Vagina (tissue), 2 donors: ENCODE data around the gene NRG2. TPM values are rescaled to one million over a fixed set of nuclear protein-coding genes. Genes with fewer than 3 reads are reported as not detected.

Source experiments
- DNase-seq, 2 donors: peaks; one replicate each; pipeline ENCODE4 v3.0.0-alpha.2; 2017; ENCODE audit errors: extremely low spot score in 2 of 2
- H3K27ac ChIP-seq: fragments of 200-600 bp; sonication (generic); one replicate; pipeline ENCODE4 v1.5.1; 2019
- H3K27me3 ChIP-seq: fragments of 200-600 bp; sonication (generic); one replicate; pipeline ENCODE4 v1.5.1; 2019
- H3K36me3 ChIP-seq, 2 donors: fragments of 200-600 bp; sonication (generic); one replicate each; pipeline ENCODE4 v1.5.1; 2017 to 2019
- H3K4me1 ChIP-seq: fragments of 200-600 bp; sonication (generic); one replicate; pipeline ENCODE4 v1.5.1; 2019
- H3K4me3 ChIP-seq, 2 donors: fragments of 200-600 bp; sonication (generic); 1 replicate in 1 of 2; 2 replicates in 1 of 2; pipeline ENCODE4 v1.5.1; 2016 to 2019
- H3K9me3 ChIP-seq: fragments of 200-600 bp; sonication (generic); one replicate; pipeline ENCODE4 v1.5.1; 2019
- CTCF ChIP-seq, 3 experiments: fragments of 450-650 bp in 2 of 3; fragments of 200-600 bp in 1 of 3; sonication (generic) in 1 of 3; IDR thresholded peaks; one replicate each; pipeline ENCODE4 v1.5.1; 2017 to 2019; ENCODE audit warnings: antibody characterized with exemption in 3 of 3, mild to moderate bottlenecking in 2 of 3, moderate library complexity in 2 of 3
- POLR2A ChIP-seq, 2 donors: fragments of 450-650 bp; IDR thresholded peaks; one replicate each; pipeline ENCODE4 v1.6.1; 2017; ENCODE audit warnings: antibody characterized with exemption in 2 of 2, mild to moderate bottlenecking in 2 of 2, moderate library complexity in 2 of 2
- POLR2AphosphoS5 ChIP-seq, 2 donors: sonication (generic); formaldehyde crosslinking; IDR thresholded peaks; one replicate each; pipeline ENCODE4 v1.9.0; 2017; ENCODE audit warnings: antibody characterized with exemption in 2 of 2, mild to moderate bottlenecking in 2 of 2, low read depth in 1 of 2; ENCODE audit not compliant: insufficient read depth in 1 of 2
- intact Hi-C: fragments of 100-400 bp; cut with DNase I; formaldehyde crosslinking; loops from one replicate; pipeline ENCODE4 v1.15.1; 2023
- total RNA-seq: library from RNA; depleted of rRNA; stranded (reverse); fragments of >200 nt; gene quantifications from one replicate; pipeline ENCODE4 v1.2.3, GENCODE V29; 2016

NRG2 gene
- total RNA-seq, 1 donor from 2014 or later = 5.2 TPM

- Histone ChIP-seq H3K27me3 (no peaks in the 10 kb centered on the region), H3K36me3 (no peaks in the 10 kb centered on the region), H3K4me1 (no peaks in the 10 kb centered on the region), H3K27ac (no peak overlapping the region), H3K4me3 (no peak overlapping the region), H3K9me3 (no peaks in the 10 kb centered on the region)
- DNase-seq = no peak
- intact Hi-C loops = no loop called here
- TF ChIP-seq POLR2A (IDR thresholded peaks at IDR 0.05) = no peak
- TF ChIP-seq CTCF (IDR thresholded peaks at IDR 0.05) = no peak
- no peak for TF ChIP-seq POLR2AphosphoS5 (IDR thresholded peaks at IDR 0.05; ENCODE audit: insufficient read depth in 1 of 2, low read depth in 1 of 2)
These were observed 33.7 kb upstream of the NRG2 start for GRCh38 chr5:140076788-140077187.

DNA sequence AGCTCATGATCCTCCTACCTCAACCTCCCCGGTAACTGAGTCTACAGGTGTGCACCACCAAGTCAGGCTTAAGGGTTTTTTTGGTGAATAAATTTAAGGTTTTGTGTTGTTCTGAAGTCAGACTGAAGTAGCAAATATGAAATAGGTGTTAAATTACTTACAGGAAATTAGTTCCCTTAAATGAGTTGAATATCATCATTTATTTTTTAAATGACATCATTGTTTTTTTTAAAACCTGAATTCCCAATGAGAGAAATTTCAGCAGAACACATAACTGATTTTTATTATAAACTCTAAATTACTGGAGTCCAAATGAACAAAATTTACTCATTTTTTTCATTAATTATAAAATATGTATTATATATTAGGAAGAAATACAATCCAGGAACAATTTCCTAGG lies 33.0 kb upstream of the NRG2 start:
- DNase-seq = no peak
- no peaks in the 10 kb centered on the region for H3K36me3 ChIP-seq
- TF ChIP-seq POLR2AphosphoS5 (IDR thresholded peaks at IDR 0.05; ENCODE audit: insufficient read depth in 1 of 2, low read depth in 1 of 2) (no peak), POLR2A (IDR thresholded peaks at IDR 0.05) (no peak), CTCF (IDR thresholded peaks at IDR 0.05) (no peak)
- H3K27ac ChIP-seq = no peak overlapping the region
- H3K27me3 ChIP-seq = no peaks in the 10 kb centered on the region
- H3K4me3 ChIP-seq = no peak overlapping the region
- intact Hi-C loops = no loop called here
- no peaks in the 10 kb centered on the region for H3K4me1 ChIP-seq
- no peaks in the 10 kb centered on the region for H3K9me3 ChIP-seq

- no peak overlapping the region for H3K27ac ChIP-seq
- intact Hi-C loops = no loop called here
- no peaks in the 10 kb centered on the region for H3K9me3 ChIP-seq
- no peak overlapping the region for H3K4me3 ChIP-seq
- H3K27me3 ChIP-seq = no peaks in the 10 kb centered on the region
- DNase-seq = no peak
- TF ChIP-seq CTCF (IDR thresholded peaks at IDR 0.05) = no peak
- H3K4me1 ChIP-seq = no peaks in the 10 kb centered on the region
- no peaks in the 10 kb centered on the region for H3K36me3 ChIP-seq
These were observed 32.3 kb upstream of the NRG2 start for GRCh38 chr5:140075371-140075770.

DNA sequence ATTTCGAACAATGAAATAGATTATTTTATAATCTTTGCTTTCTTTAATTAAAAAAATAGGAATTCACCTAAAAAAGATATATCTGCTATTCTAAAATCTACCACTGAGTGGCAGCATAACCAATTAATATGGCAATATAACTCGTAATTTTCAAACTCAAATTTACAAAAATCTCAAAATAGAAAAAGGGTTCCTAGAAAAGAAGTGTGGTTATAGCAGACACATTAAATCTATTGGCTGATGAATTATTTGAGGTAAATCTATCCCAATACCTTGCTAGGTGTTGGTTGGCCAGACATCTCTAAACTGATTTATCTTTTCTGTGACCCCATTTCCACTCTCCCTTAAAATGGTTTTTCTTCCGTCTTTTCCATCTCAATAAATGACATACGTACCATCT lies 30.2 kb upstream of the NRG2 start:
- Histone ChIP-seq H3K36me3 (no peaks in the 10 kb centered on the region), H3K4me3 (no peak overlapping the region), H3K27ac (no peak overlapping the region), H3K27me3 (no peaks in the 10 kb centered on the region), H3K4me1 (no peaks in the 10 kb centered on the region), H3K9me3 (no peaks in the 10 kb centered on the region)
- intact Hi-C loops = loop anchor here (2.0 kb wide), 1 partner anchor 84 kb away; no protein-coding TSS in a partner anchor
- TF ChIP-seq CTCF (IDR thresholded peaks at IDR 0.05) (peak; percentile 35 to 72 (median 50)), POLR2AphosphoS5 (IDR thresholded peaks at IDR 0.05; ENCODE audit: insufficient read depth in 1 of 2, low read depth in 1 of 2) (no peak)
- DNase-seq = no peak

DNA sequence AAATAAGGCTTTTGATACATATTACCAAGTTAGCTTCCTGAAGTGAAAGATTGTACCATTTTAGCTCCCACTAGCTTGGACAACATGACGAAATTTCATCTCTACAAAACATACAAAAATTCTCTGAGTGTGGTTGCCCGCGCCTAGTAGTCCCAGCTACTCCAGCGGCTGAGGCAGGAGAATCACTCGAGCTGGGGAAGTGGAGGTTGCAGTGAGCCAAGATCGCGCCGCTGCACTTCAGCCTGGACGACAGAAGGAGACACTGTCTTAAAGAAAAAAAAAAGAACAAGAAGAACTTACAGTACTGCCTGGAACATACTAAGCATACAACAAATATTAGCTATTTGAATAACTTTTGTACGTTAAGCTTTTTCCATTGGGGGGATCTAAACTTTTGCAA lies 29.7 kb upstream of the NRG2 start:
- H3K4me3 ChIP-seq = no peak overlapping the region
- TF ChIP-seq CTCF (IDR thresholded peaks at IDR 0.05) (no peak), POLR2A (IDR thresholded peaks at IDR 0.05) (no peak), POLR2AphosphoS5 (IDR thresholded peaks at IDR 0.05; ENCODE audit: insufficient read depth in 1 of 2, low read depth in 1 of 2) (no peak)
- H3K9me3 ChIP-seq = no peaks in the 10 kb centered on the region
- no peak for DNase-seq
- intact Hi-C loops = loop anchor here (2.0 kb wide), 1 partner anchor 84 kb away; no protein-coding TSS in a partner anchor
- no peaks in the 10 kb centered on the region for H3K27me3 ChIP-seq
- no peaks in the 10 kb centered on the region for H3K36me3 ChIP-seq
- H3K27ac ChIP-seq = no peak overlapping the region
- no peaks in the 10 kb centered on the region for H3K4me1 ChIP-seq
